GM12878 (cell line): ENCODE data around the gene SOS1. TPM values are rescaled to one million over a fixed set of nuclear protein-coding genes. Genes with fewer than 3 reads are reported as not detected.

ENCODE experiments used
- BRCA1 ChIP-seq: IDR thresholded peaks from 2 replicates; pipeline ENCODE4 v1.6.1; 2011; ENCODE audit warnings: low read depth, low read length, improper control_type of control experiment
- E4F1 ChIP-seq: fragments of 450-650 bp; IDR thresholded peaks from 2 replicates; pipeline ENCODE4 v1.6.1; 2018; ENCODE audit warnings: borderline replicate concordance, mild to moderate bottlenecking; ENCODE audit not compliant: partially characterized antibody
- EGR1 ChIP-seq, 2 experiments: IDR thresholded peaks; 1 replicate in 1 of 2; 2 replicates in 1 of 2; pipeline ENCODE4 v1.6.1; 2011 to 2012; ENCODE audit warnings: low read depth in 2 of 2, low read length in 2 of 2, borderline replicate concordance in 1 of 2, mild to moderate bottlenecking in 1 of 2, moderate library complexity in 1 of 2
- ETV6 ChIP-seq, 2 experiments: fragments of 450-650 bp in 1 of 2; IDR thresholded peaks in 1 of 2; conservative IDR thresholded peaks in 1 of 2; 2 replicates each; pipeline ENCODE4 v1.6.1; 2014; ENCODE audit warnings: antibody characterized with exemption in 1 of 2, borderline replicate concordance in 1 of 2, low read depth in 1 of 2, mild to moderate bottlenecking in 1 of 2, moderate library complexity in 1 of 2
- IRF4 ChIP-seq: IDR thresholded peaks from 2 replicates; pipeline ENCODE4 v1.6.1; 2011; ENCODE audit warnings: low read depth, low read length
- LARP7 ChIP-seq: fragments of 450-650 bp; IDR thresholded peaks from 2 replicates; pipeline ENCODE4 v1.6.1; 2017; ENCODE audit warnings: mild to moderate bottlenecking
- MEF2A ChIP-seq: IDR thresholded peaks from 2 replicates; pipeline ENCODE4 v1.6.1; 2011; ENCODE audit warnings: low read depth, mild to moderate bottlenecking, low read length, moderate library complexity; ENCODE audit not compliant: insufficient read depth
- MEF2B ChIP-seq: fragments of 450-650 bp; IDR thresholded peaks from 2 replicates; pipeline ENCODE4 v1.6.1; 2018; ENCODE audit warnings: mild to moderate bottlenecking, moderate library complexity; ENCODE audit not compliant: partially characterized antibody, poor library complexity, severe bottlenecking
- NBN ChIP-seq: fragments of 450-650 bp; IDR thresholded peaks from 2 replicates; pipeline ENCODE4 v1.6.1; 2016
- NRF1 ChIP-seq: conservative IDR thresholded peaks from 2 replicates; pipeline ENCODE4 v1.6.1; 2011; ENCODE audit warnings: mild to moderate bottlenecking, low read depth, low read length, improper control_type of control experiment
- POLR2A ChIP-seq: IDR thresholded peaks from 2 replicates; pipeline ENCODE4 v1.6.1; 2011; ENCODE audit warnings: low read depth, mild to moderate bottlenecking, low read length
- PRDM15 ChIP-seq: fragments of 450-650 bp; formaldehyde crosslinking; IDR thresholded peaks from 2 replicates; pipeline ENCODE4 v1.4.0; 2020; ENCODE audit warnings: mild to moderate bottlenecking, moderate library complexity
- RELA ChIP-seq: fragments of 450-650 bp; IDR thresholded peaks from 2 replicates; pipeline ENCODE4 v1.8.0; 2014; ENCODE audit warnings: borderline replicate concordance; ENCODE audit not compliant: partially characterized antibody
- SKIL ChIP-seq: fragments of 450-650 bp; IDR thresholded peaks from 2 replicates; pipeline ENCODE4 v1.6.1; 2017; ENCODE audit warnings: mild to moderate bottlenecking, low read depth, inconsistent platforms; ENCODE audit not compliant: poor library complexity, severe bottlenecking
- WRNIP1 ChIP-seq: IDR thresholded peaks from 2 replicates; pipeline ENCODE4 v1.6.1; 2011; ENCODE audit warnings: low read depth, low read length, improper control_type of control experiment, borderline replicate concordance
- ZNF592 ChIP-seq: fragments of 450-650 bp; IDR thresholded peaks from 2 replicates; pipeline ENCODE4 v1.6.1; 2017; ENCODE audit warnings: mild to moderate bottlenecking, moderate library complexity
- polyA plus RNA-seq, 11 experiments: library from polyadenylated mRNA; depleted of rRNA in 4 of 11; unstranded in 6 of 11; stranded (reverse) in 5 of 11; fragments of >200 nt; fragmentation: Nextera tagmentation in 4 of 11; fragmentation: Illumina TruSeq in 1 of 11; extraction: Ambion mirVana in 4 of 11; extraction: Trizol in 1 of 11; gene quantifications; 1 replicate in 1 of 11; 2 replicates in 10 of 11; pipeline versions ENCODE4 v1.2.1 to v1.2.3, GENCODE V29; 2011 to 2016; ENCODE audit warnings: inconsistent platforms in 2 of 11, missing spikeins in 2 of 11, low read depth in 1 of 11
- total RNA-seq, 4 experiments: library from RNA; depleted of rRNA in 3 of 4; stranded (reverse); fragments of >200 nt in 3 of 4; fragmentation: Illumina TruSeq in 1 of 4; extraction: Trizol in 1 of 4; gene quantifications; 2 replicates each; pipeline versions ENCODE4 v1.2.1 to v1.2.3, GENCODE V29; 2013 to 2021

The SOS1 gene
- total and polyA plus RNA-seq, 10 of the 15 experiments (the other 5 are each of a cell fraction or from before 2014, with no cell fraction given): 2.1 to 24.1 (median 8.5) TPM

- no peak for TF ChIP-seq SKIL
- peak; percentile 79 for TF ChIP-seq POLR2A
- TF ChIP-seq BRCA1: no peak
- no peak for TF ChIP-seq PRDM15 (CRISPR knock-in tag)
- TF ChIP-seq ZNF592: no peak
- TF ChIP-seq ETV6 (conservative IDR thresholded peaks at IDR 0.05 in 1 of 2, IDR thresholded peaks at IDR 0.05 in 1 of 2; ENCODE audit: borderline replicate concordance in 1 of 2, low read depth in 1 of 2): peak in 1 of 2 experiments; percentile 11; a peak in 1 of 4 replicates
- no peak for TF ChIP-seq MEF2A
- 0 out of 2 replicates have a peak, but pooled peaks have one; percentile 26 for TF ChIP-seq WRNIP1
- TF ChIP-seq RELA: no peak
- peak; percentile 90 for TF ChIP-seq NBN
- TF ChIP-seq MEF2B: peak; percentile 37
- TF ChIP-seq E4F1: no peak
- peak in 1 of 2 experiments; percentile 13; a peak in 1 of 3 replicates for TF ChIP-seq EGR1 (IDR thresholded peaks at IDR 0.05; ENCODE audit: borderline replicate concordance in 1 of 2, low read depth in 2 of 2, low read length in 2 of 2)
- no peak for TF ChIP-seq IRF4
- TF ChIP-seq LARP7: peak; percentile 63
- peak; percentile 67 for TF ChIP-seq NRF1
These were observed at the start of gene SOS1 (continued) for GRCh38 chr2:39120771-39121522.
